NCI-H748 (cell line): Measurements from ENCODE around the gene SYT6.
A peak's percentile ranks its signal among the peaks of the same experiment; 100 is the strongest.
"Not testable (repeated sequence)": the region's sequence is repeated elsewhere in the genome, so short reads cannot be mapped to it uniquely, and the experiment has no call there.

Experiments used
- DNase-seq: peaks from one replicate; lab custom pipeline; 2025; ENCODE audit not compliant: unreplicated experiment; lab: John Stamatoyannopoulos, UW

SYT6 gene

GRCh38 chr1:114075546-114076242 lies 78.0 kb downstream of the SYT6 start:
- peak; percentile 49 for DNase-seq

DNA sequence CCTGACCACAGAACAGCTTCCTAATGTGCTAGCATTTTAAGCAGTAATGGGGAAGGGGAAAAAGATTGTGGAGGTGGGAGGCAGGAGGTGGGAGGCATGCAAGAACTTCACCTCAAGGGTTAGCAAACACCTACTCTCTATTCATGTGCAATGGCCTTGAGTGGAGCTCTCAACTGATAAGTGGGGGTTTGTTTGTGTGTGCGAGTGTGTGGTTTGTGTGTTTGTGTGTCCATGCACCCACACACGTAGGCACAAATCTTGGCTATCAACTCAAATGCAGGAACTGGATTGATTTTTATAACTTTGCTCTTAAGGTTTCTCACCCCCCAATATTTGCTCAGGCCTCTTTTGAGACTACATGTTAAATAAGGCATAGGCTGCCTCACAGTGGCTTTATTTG lies 78.6 kb downstream of the SYT6 start:
- DNase-seq: peak; percentile 21

DNA sequence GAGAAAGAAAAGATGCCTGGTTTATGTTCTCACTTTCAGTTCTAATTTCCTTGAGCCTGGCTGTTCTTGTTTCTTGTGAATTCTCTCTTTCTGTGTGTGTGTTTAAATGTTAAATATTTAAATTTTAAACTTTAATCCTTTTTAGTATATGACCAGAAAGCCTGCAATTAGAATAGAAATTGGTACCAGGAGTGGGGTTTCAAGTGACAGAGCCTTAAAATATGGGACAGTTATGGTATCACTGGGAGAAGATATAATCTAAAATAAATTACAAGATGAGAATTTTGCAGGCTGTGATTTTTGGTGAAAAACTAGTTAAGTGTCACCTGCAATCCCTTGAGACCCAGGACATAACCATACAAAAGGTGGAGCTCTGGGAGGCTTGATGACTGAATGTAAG lies 81.4 kb downstream of the SYT6 start:
- no peak for DNase-seq

- peak; percentile 54 for DNase-seq
These were observed 83.9 kb downstream of the SYT6 start for GRCh38 chr1:114069762-114070161.

DNA sequence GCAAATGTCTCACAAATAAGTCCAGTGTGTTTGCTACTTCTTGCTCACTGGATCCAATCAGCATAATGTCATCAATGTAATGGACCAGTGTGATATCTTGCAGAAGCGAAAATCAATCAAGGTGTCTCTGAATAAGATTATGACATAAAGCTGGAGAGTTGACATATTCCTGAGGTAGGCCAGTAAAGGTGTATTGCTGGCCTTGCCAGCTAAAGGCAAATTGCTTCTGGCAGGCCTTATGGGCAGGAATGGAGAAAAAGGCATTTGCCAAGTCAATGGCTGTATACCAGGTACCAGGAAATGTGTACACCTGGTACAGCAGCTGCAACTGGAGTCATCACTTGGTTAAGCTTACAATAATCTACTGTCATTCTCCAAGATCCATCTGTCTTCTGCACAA lies 85.0 kb downstream of the SYT6 start:
- not testable (repeated sequence) for DNase-seq

GRCh38 chr1:114065671-114066070 lies 88.0 kb downstream of the SYT6 start:
- not testable (repeated sequence) for DNase-seq

- DNase-seq: no peak
These were observed 90.1 kb downstream of the SYT6 start for GRCh38 chr1:114063544-114063943.

GRCh38 chr1:114062477-114063099 lies 91.1 kb downstream of the SYT6 start:
- DNase-seq: no peak

GRCh38 chr1:114061121-114061830 lies 92.4 kb downstream of the SYT6 start:
- DNase-seq: no peak

- not testable (repeated sequence) for DNase-seq
These were observed 95.4 kb downstream of the SYT6 start for GRCh38 chr1:114058236-114058635.

- no peak for DNase-seq
These were observed 99.5 kb downstream of the SYT6 start for GRCh38 chr1:114054148-114054547.

DNA sequence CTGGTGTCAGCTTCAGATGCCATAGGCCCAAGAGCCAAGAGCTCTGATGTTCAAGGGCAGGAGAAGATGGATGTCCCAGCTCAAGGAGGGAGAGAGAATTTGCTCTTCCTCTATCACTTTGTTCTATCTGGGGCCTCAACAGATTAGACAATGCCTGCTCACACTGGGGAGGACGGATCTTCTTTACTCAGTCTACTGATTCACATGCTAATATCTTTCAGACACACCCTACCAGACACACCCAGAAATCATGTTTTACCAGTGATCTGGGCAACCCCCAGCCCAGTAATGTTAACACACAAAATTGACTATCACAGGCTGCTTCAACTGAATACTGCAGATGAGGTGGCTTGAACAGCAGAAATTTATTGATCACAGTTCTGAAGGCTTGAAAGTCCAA lies 105.4 kb downstream of the SYT6 start:
- no peak for DNase-seq

- DNase-seq: no peak
These were observed 110.1 kb downstream of the SYT6 start for GRCh38 chr1:114043548-114043947.

DNA sequence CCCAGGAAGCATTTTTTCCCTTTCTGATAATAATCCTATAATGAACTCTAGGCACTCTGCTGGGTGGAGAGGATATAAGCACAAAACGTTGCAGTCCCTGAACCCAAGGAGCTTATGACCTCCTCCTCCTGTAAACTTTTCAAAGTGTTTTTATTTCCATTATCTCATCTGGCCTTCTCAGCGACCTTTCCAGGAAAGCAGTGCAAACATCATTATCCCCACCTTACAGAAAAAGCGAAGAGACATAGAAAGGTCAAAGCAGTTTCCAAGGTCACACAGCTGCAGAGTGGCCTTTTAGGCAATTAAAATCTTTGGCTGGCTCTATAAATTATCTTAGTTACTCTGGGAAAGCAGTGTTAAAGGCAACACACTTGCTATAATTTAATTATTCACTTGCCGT lies 110.6 kb downstream of the SYT6 start:
- no peak for DNase-seq

GRCh38 chr1:114040273-114041015 lies 113.2 kb downstream of the SYT6 start:
- DNase-seq: no peak
